OCI-LY1 (cell line): Measurements from ENCODE around the gene DGKG.

Experiments
- EZH2 ChIP-seq: fragments of 200-600 bp; sonication (generic), shearing (Covaris generic); IDR thresholded peaks from 2 replicates; pipeline ENCODE4 v1.8.0; 2017; ENCODE audit warnings: borderline replicate concordance, mixed run types, mild to moderate bottlenecking, antibody characterized with exemption, low read length, moderate library complexity, mixed read lengths
- TF ChIP-seq, protein P1 (sequence below): fragments of 200-600 bp; sonication (generic), shearing (Covaris generic); IDR thresholded peaks from 2 replicates; pipeline ENCODE4 v1.5.1; 2017; ENCODE audit warnings: mild to moderate bottlenecking, antibody characterized with exemption, low read length, moderate library complexity, mixed read lengths

DNA sequence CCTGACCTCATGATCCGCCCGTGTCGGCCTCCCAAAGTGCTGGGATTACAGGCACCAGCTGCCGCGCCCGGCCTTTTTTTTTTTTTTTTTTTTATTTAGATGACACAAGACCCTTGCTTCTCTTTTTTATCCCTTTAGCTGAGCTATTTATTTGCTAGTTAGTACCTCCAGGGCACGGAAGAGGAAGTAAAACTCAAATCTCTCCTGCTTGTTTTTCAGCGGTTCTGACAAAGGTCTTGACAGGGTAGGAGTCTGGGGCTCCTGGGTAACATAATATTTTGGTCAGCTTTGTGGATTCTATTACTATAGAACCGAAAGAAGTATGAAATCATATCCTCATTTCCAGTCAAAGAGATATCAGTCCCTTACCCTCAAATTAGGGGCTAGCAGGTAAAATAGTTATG lies 209.1 kb downstream of the DGKG start:
- TF ChIP-seq, protein P1, sequence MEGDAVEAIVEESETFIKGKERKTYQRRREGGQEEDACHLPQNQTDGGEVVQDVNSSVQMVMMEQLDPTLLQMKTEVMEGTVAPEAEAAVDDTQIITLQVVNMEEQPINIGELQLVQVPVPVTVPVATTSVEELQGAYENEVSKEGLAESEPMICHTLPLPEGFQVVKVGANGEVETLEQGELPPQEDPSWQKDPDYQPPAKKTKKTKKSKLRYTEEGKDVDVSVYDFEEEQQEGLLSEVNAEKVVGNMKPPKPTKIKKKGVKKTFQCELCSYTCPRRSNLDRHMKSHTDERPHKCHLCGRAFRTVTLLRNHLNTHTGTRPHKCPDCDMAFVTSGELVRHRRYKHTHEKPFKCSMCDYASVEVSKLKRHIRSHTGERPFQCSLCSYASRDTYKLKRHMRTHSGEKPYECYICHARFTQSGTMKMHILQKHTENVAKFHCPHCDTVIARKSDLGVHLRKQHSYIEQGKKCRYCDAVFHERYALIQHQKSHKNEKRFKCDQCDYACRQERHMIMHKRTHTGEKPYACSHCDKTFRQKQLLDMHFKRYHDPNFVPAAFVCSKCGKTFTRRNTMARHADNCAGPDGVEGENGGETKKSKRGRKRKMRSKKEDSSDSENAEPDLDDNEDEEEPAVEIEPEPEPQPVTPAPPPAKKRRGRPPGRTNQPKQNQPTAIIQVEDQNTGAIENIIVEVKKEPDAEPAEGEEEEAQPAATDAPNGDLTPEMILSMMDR, result no peak
- no peak for TF ChIP-seq EZH2
